ENCODE measurements around the gene TMEM191B.
"Not testable (repeated sequence)": the region's sequence is repeated elsewhere in the genome, so short reads cannot be mapped to it uniquely, and the experiment has no call there.

DNA sequence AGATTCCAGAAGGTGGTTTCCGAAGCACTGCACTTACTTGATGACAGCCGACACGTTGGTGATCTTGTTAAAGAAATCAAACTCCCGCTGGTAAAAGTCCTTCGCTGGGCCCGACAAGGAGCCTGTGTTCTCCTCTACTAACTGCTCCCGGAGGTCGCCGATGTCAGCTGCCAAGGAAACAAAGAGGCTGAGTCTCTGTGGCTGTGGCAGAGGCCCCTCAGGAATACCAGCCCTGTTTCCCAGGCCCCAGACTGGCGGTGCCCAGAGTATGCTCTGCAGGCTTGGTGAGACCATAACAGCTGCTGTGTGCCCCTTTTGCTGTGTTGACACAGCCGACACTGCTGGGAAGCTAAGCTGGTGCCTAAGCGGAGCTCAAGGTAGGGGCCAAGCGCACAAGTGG is 17.0 kb downstream of the TMEM191B start:
- TF ChIP-seq, protein P1, sequence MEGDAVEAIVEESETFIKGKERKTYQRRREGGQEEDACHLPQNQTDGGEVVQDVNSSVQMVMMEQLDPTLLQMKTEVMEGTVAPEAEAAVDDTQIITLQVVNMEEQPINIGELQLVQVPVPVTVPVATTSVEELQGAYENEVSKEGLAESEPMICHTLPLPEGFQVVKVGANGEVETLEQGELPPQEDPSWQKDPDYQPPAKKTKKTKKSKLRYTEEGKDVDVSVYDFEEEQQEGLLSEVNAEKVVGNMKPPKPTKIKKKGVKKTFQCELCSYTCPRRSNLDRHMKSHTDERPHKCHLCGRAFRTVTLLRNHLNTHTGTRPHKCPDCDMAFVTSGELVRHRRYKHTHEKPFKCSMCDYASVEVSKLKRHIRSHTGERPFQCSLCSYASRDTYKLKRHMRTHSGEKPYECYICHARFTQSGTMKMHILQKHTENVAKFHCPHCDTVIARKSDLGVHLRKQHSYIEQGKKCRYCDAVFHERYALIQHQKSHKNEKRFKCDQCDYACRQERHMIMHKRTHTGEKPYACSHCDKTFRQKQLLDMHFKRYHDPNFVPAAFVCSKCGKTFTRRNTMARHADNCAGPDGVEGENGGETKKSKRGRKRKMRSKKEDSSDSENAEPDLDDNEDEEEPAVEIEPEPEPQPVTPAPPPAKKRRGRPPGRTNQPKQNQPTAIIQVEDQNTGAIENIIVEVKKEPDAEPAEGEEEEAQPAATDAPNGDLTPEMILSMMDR (IDR thresholded peaks at IDR 0.05): not testable (repeated sequence)
- TF ChIP-seq POLR2A (IDR thresholded peaks at IDR 0.05): not testable (repeated sequence)

All from prostate gland (tissue), 2 donors.